ENCODE measurements around the gene CATSPER3. TPM values are rescaled to one million over a fixed set of nuclear protein-coding genes. Genes with fewer than 3 reads are reported as not detected.

CATSPER3 gene
- total RNA-seq, 4 donors from 2014 or later, result 0.42 to 0.65 TPM; not detected in 2

- Histone ChIP-seq H3K36me3 (no peaks in the 10 kb centered on the region), H3K4me3 (no peak overlapping the region), H3K27ac (replicated peaks in 1 of 4) (no peak overlapping the region), H3K27me3 (no peaks in the 10 kb centered on the region), H3K4me1 (peaks cover 21 to 31% (median 25%) of the 10 kb centered on the region in 4 donors), H3K9me3 (no peaks in the 10 kb centered on the region)
- WGBS, result 73% methylated on average over 5 of the region's 11 CpGs
- intact Hi-C loops (cut with DNase I), result loop anchor here (10.0 kb wide), 1 partner anchor 185 kb away; no protein-coding TSS in a partner anchor
- DNase-seq (ENCODE audit: extremely low spot score), result no peak
- TF ChIP-seq POLR2A (IDR thresholded peaks at IDR 0.05; ENCODE audit: low read depth), result no peak
- TF ChIP-seq, protein P1, sequence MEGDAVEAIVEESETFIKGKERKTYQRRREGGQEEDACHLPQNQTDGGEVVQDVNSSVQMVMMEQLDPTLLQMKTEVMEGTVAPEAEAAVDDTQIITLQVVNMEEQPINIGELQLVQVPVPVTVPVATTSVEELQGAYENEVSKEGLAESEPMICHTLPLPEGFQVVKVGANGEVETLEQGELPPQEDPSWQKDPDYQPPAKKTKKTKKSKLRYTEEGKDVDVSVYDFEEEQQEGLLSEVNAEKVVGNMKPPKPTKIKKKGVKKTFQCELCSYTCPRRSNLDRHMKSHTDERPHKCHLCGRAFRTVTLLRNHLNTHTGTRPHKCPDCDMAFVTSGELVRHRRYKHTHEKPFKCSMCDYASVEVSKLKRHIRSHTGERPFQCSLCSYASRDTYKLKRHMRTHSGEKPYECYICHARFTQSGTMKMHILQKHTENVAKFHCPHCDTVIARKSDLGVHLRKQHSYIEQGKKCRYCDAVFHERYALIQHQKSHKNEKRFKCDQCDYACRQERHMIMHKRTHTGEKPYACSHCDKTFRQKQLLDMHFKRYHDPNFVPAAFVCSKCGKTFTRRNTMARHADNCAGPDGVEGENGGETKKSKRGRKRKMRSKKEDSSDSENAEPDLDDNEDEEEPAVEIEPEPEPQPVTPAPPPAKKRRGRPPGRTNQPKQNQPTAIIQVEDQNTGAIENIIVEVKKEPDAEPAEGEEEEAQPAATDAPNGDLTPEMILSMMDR (IDR thresholded peaks at IDR 0.05), result no peak
- TF ChIP-seq POLR2AphosphoS5 (IDR thresholded peaks at IDR 0.05), result no peak
- TF ChIP-seq EP300 (IDR thresholded peaks at IDR 0.05), result no peak
These were observed 42.2 kb downstream of the CATSPER3 start for GRCh38 chr5:135009736-135010501.

GRCh38 chr5:135010502-135011354 is 43.0 kb downstream of the CATSPER3 start:
- Histone ChIP-seq H3K4me1 (peaks cover 21 to 36% (median 26%) of the 10 kb centered on the region in 4 donors), H3K27me3 (no peaks in the 10 kb centered on the region), H3K4me3 (no peak overlapping the region), H3K9me3 (no peaks in the 10 kb centered on the region), H3K27ac (replicated peaks in 1 of 4) (no peak overlapping the region), H3K36me3 (no peaks in the 10 kb centered on the region)
- DNase-seq (ENCODE audit: extremely low spot score), result no peak
- intact Hi-C loops (cut with DNase I), result loop anchor here (10.0 kb wide), 1 partner anchor 184 kb away; no protein-coding TSS in a partner anchor
- no peak for TF ChIP-seq EP300 (IDR thresholded peaks at IDR 0.05)
- TF ChIP-seq, protein P1 (IDR thresholded peaks at IDR 0.05), result peak in 1 of 3 experiments; percentile 11
- 72% methylated on average over 3 of the region's 3 CpGs for WGBS

- WGBS, result 94% methylated on average over 4 of the region's 4 CpGs
- TF ChIP-seq POLR2AphosphoS5 (IDR thresholded peaks at IDR 0.05) (no peak), EP300 (IDR thresholded peaks at IDR 0.05) (no peak), POLR2A (IDR thresholded peaks at IDR 0.05; ENCODE audit: low read depth) (no peak)
- TF ChIP-seq, protein P1 (IDR thresholded peaks at IDR 0.05), result no peak
These were observed 43.8 kb downstream of the CATSPER3 start for GRCh38 chr5:135011355-135012032.

DNA sequence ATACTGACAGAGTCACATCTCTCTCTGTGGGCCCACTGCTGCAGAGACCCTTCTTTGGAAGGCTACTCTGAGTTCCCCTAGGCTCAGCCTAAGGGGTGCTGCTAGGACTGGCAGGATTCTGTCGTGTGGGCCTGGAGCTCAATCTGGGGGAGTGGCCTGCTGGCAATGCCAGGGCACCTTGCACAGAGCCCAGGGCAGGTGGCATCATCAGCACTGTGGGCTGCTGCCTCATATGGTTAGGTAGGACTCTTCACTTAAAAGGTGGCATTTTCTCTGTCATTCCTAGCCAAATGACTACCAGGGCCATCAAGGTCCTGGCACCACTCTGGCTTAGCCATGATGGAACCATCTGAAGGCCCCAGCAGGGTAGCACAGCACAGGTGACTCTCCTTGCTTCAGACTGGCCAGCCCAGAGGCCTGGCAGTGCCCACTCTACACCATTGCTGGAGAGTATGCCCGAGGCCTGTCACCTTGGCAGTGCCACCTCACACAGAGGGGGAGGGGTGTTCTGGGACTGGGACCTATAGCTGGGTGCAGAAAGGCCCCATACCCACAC is 44.4 kb downstream of the CATSPER3 start:
- intact Hi-C loops (cut with DNase I), result loop anchor here (10.0 kb wide), 1 partner anchor 183 kb away; no protein-coding TSS in a partner anchor
- Histone ChIP-seq H3K4me3 (no peak overlapping the region), H3K4me1 (peaks cover 21 to 36% (median 26%) of the 10 kb centered on the region in 4 donors), H3K36me3 (no peaks in the 10 kb centered on the region), H3K27ac (replicated peaks in 1 of 4) (no peak overlapping the region), H3K9me3 (no peaks in the 10 kb centered on the region), H3K27me3 (no peaks in the 10 kb centered on the region)
- TF ChIP-seq, protein P1 (IDR thresholded peaks at IDR 0.05), result no peak
- TF ChIP-seq EP300 (IDR thresholded peaks at IDR 0.05), result no peak
- no peak for TF ChIP-seq POLR2AphosphoS5 (IDR thresholded peaks at IDR 0.05)
- TF ChIP-seq POLR2A (IDR thresholded peaks at IDR 0.05; ENCODE audit: low read depth), result no peak
- DNase-seq (ENCODE audit: extremely low spot score), result no peak
- 69% methylated on average over 2 of the region's 2 CpGs for WGBS

More at GRCh38 chr5:135011355-135012032, 43.8 kb downstream of the CATSPER3 start:
- DNase-seq (ENCODE audit: extremely low spot score), result no peak
- no peaks in the 10 kb centered on the region for H3K27me3 ChIP-seq
- H3K36me3 ChIP-seq, result no peaks in the 10 kb centered on the region
- intact Hi-C loops (cut with DNase I), result loop anchor here (10.0 kb wide), 1 partner anchor 183 kb away; no protein-coding TSS in a partner anchor
- no peak overlapping the region for H3K4me3 ChIP-seq
- no peak overlapping the region for H3K27ac ChIP-seq (replicated peaks in 1 of 4)
- H3K9me3 ChIP-seq, result no peaks in the 10 kb centered on the region
- peaks cover 21 to 36% (median 26%) of the 10 kb centered on the region in 4 donors for H3K4me1 ChIP-seq

All from esophagus muscularis mucosa (tissue), 4 donors.